ENCODE results near the gene PAPLN. TPM values are rescaled to one million over a fixed set of nuclear protein-coding genes. Genes with fewer than 3 reads are reported as not detected.

PAPLN gene
- total RNA-seq, 2 experiments from 2014 or later, result 0.29 to 0.47 TPM

DNA sequence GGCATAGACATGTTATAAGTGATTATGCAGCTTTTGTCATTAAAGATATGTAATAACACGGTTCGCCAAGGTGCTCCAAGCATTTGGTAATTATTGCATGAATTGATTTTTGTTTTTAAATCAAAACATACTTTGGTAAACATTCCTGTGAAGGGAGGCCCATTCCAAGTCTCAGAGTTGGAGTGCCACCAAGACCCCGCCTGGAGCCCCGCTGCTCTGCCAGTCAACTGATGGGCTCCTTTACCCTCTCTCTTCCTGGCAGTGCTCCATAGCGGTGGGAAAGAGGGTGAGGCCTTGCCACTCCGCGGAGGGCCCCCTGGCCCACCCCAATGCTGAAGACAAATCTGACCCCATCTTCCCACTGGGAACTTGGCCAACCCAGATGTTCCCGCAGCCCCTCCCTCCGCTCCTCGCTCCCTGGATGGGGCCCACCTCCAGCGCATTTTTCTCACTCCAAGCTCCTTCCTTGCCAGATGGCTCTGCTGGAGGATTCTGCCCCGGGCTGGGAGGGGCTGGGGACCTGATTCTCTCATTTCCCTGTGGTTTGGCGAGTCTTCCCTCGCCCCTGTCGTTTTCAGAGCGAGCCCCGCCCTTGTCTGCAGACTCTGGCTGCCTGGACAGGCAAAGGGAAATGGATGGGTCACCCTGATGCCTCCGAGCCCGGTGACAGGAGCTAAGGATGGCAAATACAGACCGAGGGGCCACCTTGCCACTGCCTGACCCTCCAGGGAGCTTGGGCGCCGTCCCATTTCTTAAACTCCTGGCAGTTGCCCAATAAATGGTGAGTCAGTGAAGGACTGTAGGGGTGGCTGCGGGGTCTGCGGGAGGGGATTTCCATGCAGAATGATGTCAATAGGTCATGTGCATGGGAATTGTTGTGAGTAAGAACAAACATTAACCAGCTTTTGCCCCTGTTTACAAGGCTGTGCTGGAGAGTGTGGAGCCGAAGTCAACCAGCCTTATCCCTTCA lies 9.2 kb upstream of the PAPLN start:
- intact Hi-C loops (cut with micrococcal nuclease), result no loop called here
- Mint-ChIP-seq H3K9me3 (no peaks in the 10 kb centered on the region), H3K27ac (no peak overlapping the region), H3K36me3 (ENCODE audit: low read depth) (peaks cover 2% of the 10 kb centered on the region), H3K4me3 (no peak overlapping the region), H3K4me1 (ENCODE audit: low read depth) (peaks cover 1% of the 10 kb centered on the region), H3K27me3 (peaks cover 7% of the 10 kb centered on the region)
- TF ChIP-seq CTCF (IDR thresholded peaks at IDR 0.05), result no peak
- ChIA-PET POLR2A (no interaction called here), CTCF (no interaction called here)
- DNase-seq, result no peak
- ATAC-seq, result no peak

DNA sequence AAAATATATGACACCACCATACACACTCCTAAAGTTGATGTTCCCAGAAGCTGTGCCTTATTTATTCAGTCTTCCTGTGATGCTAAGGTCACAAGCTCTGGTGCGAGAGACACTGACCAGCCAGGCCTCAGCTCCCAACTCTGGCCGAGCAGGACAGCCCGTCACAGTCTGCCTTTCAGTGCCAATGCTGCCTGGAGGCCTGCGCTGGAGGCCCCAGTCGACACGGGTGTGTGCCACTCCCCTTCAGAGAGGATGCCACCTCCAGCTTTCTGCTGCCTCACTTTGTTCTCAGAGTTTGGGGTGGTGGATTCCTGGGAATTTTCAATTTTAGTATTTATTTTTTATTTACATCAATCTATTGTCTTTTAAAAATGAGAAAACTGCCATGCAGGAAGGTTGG lies 7.3 kb upstream of the PAPLN start:
- ATAC-seq, result no peak
- DNase-seq, result no peak
- no peaks in the 10 kb centered on the region for H3K4me1 Mint-ChIP-seq (ENCODE audit: low read depth)
- H3K4me3 Mint-ChIP-seq, result no peak overlapping the region
- ChIA-PET POLR2A (interaction anchor here (0.6 kb wide), 1 partner anchor 37 kb away, joined by 3 read pairs; no protein-coding TSS in a partner anchor), CTCF (interaction anchor here (2.8 kb wide), 1 partner anchor 10 kb away, joined by 8 read pairs; no protein-coding TSS in a partner anchor)
- intact Hi-C loops (cut with micrococcal nuclease), result no loop called here
- no peak for TF ChIP-seq CTCF (IDR thresholded peaks at IDR 0.05)
- peaks cover 23% of the 10 kb centered on the region for H3K27me3 Mint-ChIP-seq
- H3K9me3 Mint-ChIP-seq, result no peaks in the 10 kb centered on the region
- H3K27ac Mint-ChIP-seq, result no peak overlapping the region
- H3K36me3 Mint-ChIP-seq (ENCODE audit: low read depth), result no peaks in the 10 kb centered on the region

DNA sequence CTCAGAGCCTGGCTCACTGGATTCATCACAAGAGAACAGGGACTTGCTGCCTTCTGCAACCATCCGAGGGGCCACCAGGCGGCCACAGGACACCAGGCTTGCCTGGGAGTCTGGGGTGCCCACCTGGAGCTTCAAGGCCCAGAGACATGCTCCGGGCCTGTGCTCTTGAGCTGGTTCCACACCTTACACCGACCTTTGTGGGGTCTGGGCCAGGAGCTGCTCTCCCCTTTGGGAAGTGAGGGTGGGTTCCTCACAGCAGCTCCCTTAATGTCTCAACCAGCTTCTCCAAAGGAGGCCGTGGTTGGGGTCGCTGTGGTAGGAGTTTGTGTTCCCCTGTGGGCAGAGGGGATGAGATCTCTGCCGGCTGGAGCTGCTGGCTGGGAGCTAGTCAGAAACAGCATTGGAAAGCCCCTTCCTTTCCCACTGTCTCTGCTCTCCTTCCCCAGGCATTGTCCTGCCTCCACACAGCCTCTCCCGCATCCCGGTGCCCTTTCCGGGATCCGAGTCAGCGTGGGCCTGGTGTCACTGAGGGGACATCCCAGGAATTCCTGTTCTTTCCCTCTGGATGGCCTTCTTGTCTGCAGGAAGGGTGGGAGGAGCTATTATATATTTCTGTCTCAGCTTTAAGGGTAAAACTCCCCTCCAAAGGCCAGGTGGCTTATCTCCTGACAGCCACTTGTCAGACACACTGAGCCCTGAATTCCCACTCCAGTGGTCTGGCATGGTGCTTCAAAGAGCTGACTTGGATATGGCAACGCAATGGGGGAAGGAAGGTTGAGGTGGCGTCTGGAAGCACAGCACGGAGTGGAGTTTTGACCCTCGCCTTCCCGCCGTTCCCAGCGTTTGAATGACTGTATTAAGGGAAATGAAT lies 5.1 kb upstream of the PAPLN start:
- Mint-ChIP-seq H3K4me3 (no peak overlapping the region), H3K9me3 (no peaks in the 10 kb centered on the region), H3K27ac (no peak overlapping the region), H3K4me1 (ENCODE audit: low read depth) (peaks cover 4% of the 10 kb centered on the region), H3K36me3 (ENCODE audit: low read depth) (no peaks in the 10 kb centered on the region), H3K27me3 (peaks cover 43% of the 10 kb centered on the region)
- intact Hi-C loops (cut with micrococcal nuclease), result no loop called here
- peak; percentile 38 for DNase-seq
- ATAC-seq, result peak; percentile 45
- no peak for TF ChIP-seq CTCF (IDR thresholded peaks at IDR 0.05)
- ChIA-PET CTCF (interaction anchor here (0.8 to 2.8 kb wide), 7 partner anchors 9 to 240 kb away, joined by 3 to 8 read pairs (median 7); no protein-coding TSS in a partner anchor), POLR2A (interaction anchor here (0.7 kb wide), 1 partner anchor 10 kb away, joined by 4 read pairs; no protein-coding TSS in a partner anchor)

DNA sequence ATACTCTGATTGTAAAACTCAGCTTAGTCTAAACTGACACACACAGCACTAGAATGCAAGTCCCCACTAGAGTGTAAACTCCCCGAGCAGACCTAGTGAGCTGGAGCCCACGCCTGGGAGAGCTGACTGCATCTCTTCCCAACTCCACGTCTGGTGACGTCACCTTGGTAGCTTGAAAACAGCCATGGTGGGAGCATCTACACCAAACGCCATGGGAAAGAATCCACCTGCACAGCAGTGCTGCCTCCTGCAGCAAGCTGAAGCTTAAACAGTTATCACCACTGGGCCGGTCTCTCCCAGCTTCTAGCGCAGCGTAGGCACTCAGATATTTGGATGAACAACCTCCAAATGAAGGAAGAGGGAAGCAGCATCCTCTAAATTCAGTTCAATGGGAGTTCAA lies 4.3 kb upstream of the PAPLN start:
- H3K27me3 Mint-ChIP-seq, result peaks cover 43% of the 10 kb centered on the region
- intact Hi-C loops (cut with micrococcal nuclease), result no loop called here
- H3K9me3 Mint-ChIP-seq, result no peaks in the 10 kb centered on the region
- no peak overlapping the region for H3K27ac Mint-ChIP-seq
- POLR2A ChIA-PET, result interaction anchor here (1.3 kb wide), 1 partner anchor 13 kb away, joined by 3 read pairs; no protein-coding TSS in a partner anchor
- H3K4me3 Mint-ChIP-seq, result no peak overlapping the region
- TF ChIP-seq CTCF (IDR thresholded peaks at IDR 0.05), result no peak
- CTCF ChIA-PET, result interaction anchor here (1.6 to 2.0 kb wide), 4 partner anchors 17 to 239 kb away, joined by 5 to 8 read pairs (median 7); no protein-coding TSS in a partner anchor
- ATAC-seq, result no peak
- peaks cover 4% of the 10 kb centered on the region for H3K4me1 Mint-ChIP-seq (ENCODE audit: low read depth)
- H3K36me3 Mint-ChIP-seq (ENCODE audit: low read depth), result no peaks in the 10 kb centered on the region
- no peak for DNase-seq
